Measurements from ENCODE around the gene ASB6. TPM values are rescaled to one million over a fixed set of nuclear protein-coding genes. Genes with fewer than 3 reads are reported as not detected.

The ASB6 gene
- total RNA-seq, 4 donors from 2014 or later = 13.3 to 30.0 (median 22.0) TPM

GRCh38 chr9:129656795-129657390, 14.9 kb upstream of the ASB6 start:
- intact Hi-C loops (cut with DNase I) = no loop called here
- TF ChIP-seq, protein P1, sequence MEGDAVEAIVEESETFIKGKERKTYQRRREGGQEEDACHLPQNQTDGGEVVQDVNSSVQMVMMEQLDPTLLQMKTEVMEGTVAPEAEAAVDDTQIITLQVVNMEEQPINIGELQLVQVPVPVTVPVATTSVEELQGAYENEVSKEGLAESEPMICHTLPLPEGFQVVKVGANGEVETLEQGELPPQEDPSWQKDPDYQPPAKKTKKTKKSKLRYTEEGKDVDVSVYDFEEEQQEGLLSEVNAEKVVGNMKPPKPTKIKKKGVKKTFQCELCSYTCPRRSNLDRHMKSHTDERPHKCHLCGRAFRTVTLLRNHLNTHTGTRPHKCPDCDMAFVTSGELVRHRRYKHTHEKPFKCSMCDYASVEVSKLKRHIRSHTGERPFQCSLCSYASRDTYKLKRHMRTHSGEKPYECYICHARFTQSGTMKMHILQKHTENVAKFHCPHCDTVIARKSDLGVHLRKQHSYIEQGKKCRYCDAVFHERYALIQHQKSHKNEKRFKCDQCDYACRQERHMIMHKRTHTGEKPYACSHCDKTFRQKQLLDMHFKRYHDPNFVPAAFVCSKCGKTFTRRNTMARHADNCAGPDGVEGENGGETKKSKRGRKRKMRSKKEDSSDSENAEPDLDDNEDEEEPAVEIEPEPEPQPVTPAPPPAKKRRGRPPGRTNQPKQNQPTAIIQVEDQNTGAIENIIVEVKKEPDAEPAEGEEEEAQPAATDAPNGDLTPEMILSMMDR (IDR thresholded peaks at IDR 0.05) = no peak
- TF ChIP-seq POLR2AphosphoS5 (IDR thresholded peaks at IDR 0.05) (no peak), EP300 (IDR thresholded peaks at IDR 0.05) (no peak), POLR2A (IDR thresholded peaks at IDR 0.05; ENCODE audit: low read depth) (no peak)
- no peaks in the 10 kb centered on the region for H3K36me3 ChIP-seq
- no peak overlapping the region for H3K27ac ChIP-seq (replicated peaks in 1 of 4)
- no peak overlapping the region for H3K4me3 ChIP-seq
- no peaks in the 10 kb centered on the region for H3K9me3 ChIP-seq
- H3K27me3 ChIP-seq = no peaks in the 10 kb centered on the region
- 72% methylated on average over 12 of the region's 12 CpGs for whole genome bisulfite sequencing
- H3K4me1 ChIP-seq = peaks cover 0 to 9% (median 0%) of the 10 kb centered on the region in 4 donors
- DNase-seq (ENCODE audit: extremely low spot score) = no peak

GRCh38 chr9:129655696-129656095, 13.7 kb upstream of the ASB6 start:
- WGBS = 75% methylated on average over 7 of the region's 7 CpGs
- H3K36me3 ChIP-seq = no peaks in the 10 kb centered on the region
- intact Hi-C loops (cut with DNase I) = no loop called here
- no peak for DNase-seq (ENCODE audit: extremely low spot score)
- H3K27me3 ChIP-seq = no peaks in the 10 kb centered on the region
- no peak overlapping the region for H3K27ac ChIP-seq (replicated peaks in 1 of 4)
- H3K4me3 ChIP-seq = no peak overlapping the region
- TF ChIP-seq POLR2A (IDR thresholded peaks at IDR 0.05; ENCODE audit: low read depth) (no peak), EP300 (IDR thresholded peaks at IDR 0.05) (no peak)
- no peaks in the 10 kb centered on the region for H3K9me3 ChIP-seq
- peaks cover 0 to 9% (median 0%) of the 10 kb centered on the region in 4 donors for H3K4me1 ChIP-seq

- Histone ChIP-seq H3K27me3 (no peaks in the 10 kb centered on the region), H3K4me3 (no peak overlapping the region), H3K4me1 (peaks cover 0 to 9% (median 0%) of the 10 kb centered on the region in 4 donors), H3K27ac (replicated peaks in 1 of 4) (no peak overlapping the region), H3K9me3 (no peaks in the 10 kb centered on the region), H3K36me3 (no peaks in the 10 kb centered on the region)
- TF ChIP-seq POLR2AphosphoS5 (IDR thresholded peaks at IDR 0.05) (no peak), POLR2A (IDR thresholded peaks at IDR 0.05; ENCODE audit: low read depth) (no peak), EP300 (IDR thresholded peaks at IDR 0.05) (no peak)
- TF ChIP-seq, protein P1 (IDR thresholded peaks at IDR 0.05) = no peak
- WGBS = 98% methylated on average over 6 of the region's 7 CpGs
- intact Hi-C loops (cut with DNase I) = no loop called here
- DNase-seq (ENCODE audit: extremely low spot score) = no peak
Measured at GRCh38 chr9:129655154-129655553, 13.2 kb upstream of the ASB6 start.

GRCh38 chr9:129654554-129655040, 12.6 kb upstream of the ASB6 start:
- Histone ChIP-seq H3K27me3 (no peaks in the 10 kb centered on the region), H3K27ac (replicated peaks in 1 of 4) (no peak overlapping the region), H3K4me1 (peaks cover 0 to 9% (median 0%) of the 10 kb centered on the region in 4 donors), H3K36me3 (no peaks in the 10 kb centered on the region), H3K9me3 (no peaks in the 10 kb centered on the region), H3K4me3 (no peak overlapping the region)
- no peak for DNase-seq (ENCODE audit: extremely low spot score)
- 61% methylated on average over 20 of the region's 20 CpGs for WGBS
- intact Hi-C loops (cut with DNase I) = no loop called here
- TF ChIP-seq POLR2AphosphoS5 (IDR thresholded peaks at IDR 0.05) (no peak), POLR2A (IDR thresholded peaks at IDR 0.05; ENCODE audit: low read depth) (no peak), EP300 (IDR thresholded peaks at IDR 0.05) (no peak)
- TF ChIP-seq, protein P1 (IDR thresholded peaks at IDR 0.05) = no peak

- H3K27ac ChIP-seq (replicated peaks in 1 of 4) = no peak overlapping the region
- DNase-seq (ENCODE audit: extremely low spot score) = no peak
- TF ChIP-seq, protein P1 (IDR thresholded peaks at IDR 0.05) = no peak
- no peak for TF ChIP-seq POLR2AphosphoS5 (IDR thresholded peaks at IDR 0.05)
- TF ChIP-seq POLR2A (IDR thresholded peaks at IDR 0.05; ENCODE audit: low read depth) = no peak
- TF ChIP-seq EP300 (IDR thresholded peaks at IDR 0.05) = no peak
- WGBS = 59% methylated on average over 18 of the region's 19 CpGs
- no peaks in the 10 kb centered on the region for H3K27me3 ChIP-seq
- H3K4me1 ChIP-seq = peaks cover 0 to 9% (median 0%) of the 10 kb centered on the region in 4 donors
- H3K36me3 ChIP-seq = no peaks in the 10 kb centered on the region
- intact Hi-C loops (cut with DNase I) = no loop called here
- no peaks in the 10 kb centered on the region for H3K9me3 ChIP-seq
- no peak overlapping the region for H3K4me3 ChIP-seq
Measured at GRCh38 chr9:129653823-129654553, 12.0 kb upstream of the ASB6 start.
